OCI-LY7 (cell line): Measurements from ENCODE around the gene UFL1. TPM values are rescaled to one million over a fixed set of nuclear protein-coding genes. Genes with fewer than 3 reads are reported as not detected.
"Not testable (repeated sequence)": the region's sequence is repeated elsewhere in the genome, so short reads cannot be mapped to it uniquely, and the experiment has no call there.

Experiments
- Bru-seq: library from RNA; stranded (reverse); fragments of 400-500 nt; gene quantifications from one replicate; lab custom pipeline; 2021; lab: Mats Ljungman, UMichigan
- BruChase-seq, 2 experiments: library from RNA; stranded (reverse); fragments of 400-500 nt; gene quantifications; one replicate each; lab custom pipeline; 2021; lab: Mats Ljungman, UMichigan
- BruUV-seq: library from RNA; stranded (reverse); fragments of 400-500 nt; replicated peaks from 2 replicates; lab custom pipeline; 2021; lab: Mats Ljungman, UMichigan
- CTCF ChIA-PET: fragments of 300-600 bp; sonication (Branson Sonifier 250); formaldehyde crosslinking; loops from one replicate; lab custom pipeline; 2022; ENCODE audit warnings: antibody characterized with exemption; ENCODE audit not compliant: unreplicated experiment; lab: Charles Lee
- POLR2A ChIA-PET: fragments of 300-600 bp; sonication (Branson Sonifier 250); formaldehyde crosslinking; loops from one replicate; lab custom pipeline; 2022; ENCODE audit warnings: antibody characterized with exemption; lab: Charles Lee
- DNase-seq: peaks from one replicate; pipeline ENCODE4 v3.0.0-alpha.2; 2015; ENCODE audit warnings: low spot score
- H2AFZ ChIP-seq: fragments of 200-600 bp; sonication (generic), shearing (Covaris generic); 2 replicates; pipeline ENCODE4 v1.6.1; 2014; ENCODE audit warnings: mild to moderate bottlenecking, antibody characterized with exemption, low read length, moderate library complexity
- H3K27ac ChIP-seq: fragments of 200-600 bp; sonication (generic); 2 replicates; pipeline ENCODE4 v1.5.1; 2014; ENCODE audit warnings: mixed run types, low read depth, mild to moderate bottlenecking, moderate library complexity, low read length, inconsistent platforms; ENCODE audit not compliant: poor library complexity, severe bottlenecking
- H3K36me3 ChIP-seq: fragments of 200-600 bp; sonication (generic); 2 replicates; pipeline ENCODE4 v1.6.1; 2014; ENCODE audit warnings: mild to moderate bottlenecking, antibody characterized with exemption, low read length, moderate library complexity, mixed read lengths; ENCODE audit not compliant: insufficient read depth
- H3K4me1 ChIP-seq: fragments of 200-600 bp; sonication (generic); 2 replicates; pipeline ENCODE4 v1.5.1; 2014; ENCODE audit warnings: mild to moderate bottlenecking, low read length; ENCODE audit not compliant: insufficient read depth, poor library complexity, severe bottlenecking
- H3K4me2 ChIP-seq: fragments of 200-600 bp; sonication (generic); 2 replicates; pipeline ENCODE4 v1.6.1; 2014; ENCODE audit warnings: mild to moderate bottlenecking, low read length
- H3K4me3 ChIP-seq: fragments of 200-600 bp; sonication (generic); 2 replicates; pipeline ENCODE4 v1.5.1; 2014; ENCODE audit warnings: mild to moderate bottlenecking, low read depth, low read length; ENCODE audit not compliant: poor library complexity, severe bottlenecking
- H3K79me2 ChIP-seq: fragments of 200-600 bp; sonication (generic); 2 replicates; pipeline ENCODE4 v1.6.1; 2016; ENCODE audit warnings: low read depth, mild to moderate bottlenecking, low read length, moderate library complexity, mixed read lengths; ENCODE audit not compliant: insufficient read depth
- H3K9me2 ChIP-seq: fragments of 200-600 bp; sonication (generic); 2 replicates; pipeline ENCODE4 v1.6.1; 2016; ENCODE audit warnings: mild to moderate bottlenecking, low read length, mixed read lengths; ENCODE audit not compliant: insufficient read depth
- H3K9me3 ChIP-seq: fragments of 200-600 bp; sonication (generic); 2 replicates; pipeline ENCODE4 v1.6.1; 2014; ENCODE audit warnings: mild to moderate bottlenecking, mixed run types, low read length, mixed read lengths
- H4K20me1 ChIP-seq: fragments of 200-600 bp; sonication (generic); 2 replicates; pipeline ENCODE4 v1.6.1; 2014; ENCODE audit warnings: mild to moderate bottlenecking, antibody characterized with exemption, low read length, moderate library complexity, mixed read lengths; ENCODE audit not compliant: insufficient read depth
- CTCF ChIP-seq: fragments of 200-600 bp; sonication (generic); conservative IDR thresholded peaks from 2 replicates; pipeline ENCODE4 v1.5.1; 2014; ENCODE audit warnings: mild to moderate bottlenecking, antibody characterized with exemption, low read length, moderate library complexity, mixed read lengths
- EZH2phosphoT487 ChIP-seq: fragments of 200-600 bp; sonication (generic); IDR thresholded peaks from 2 replicates; pipeline ENCODE4 v1.6.1; 2018; ENCODE audit warnings: low read depth, borderline replicate concordance, mild to moderate bottlenecking, mixed run types, antibody characterized with exemption, low read length, moderate library complexity, mixed read lengths
- intact Hi-C: fragments of 100-400 bp; cut with micrococcal nuclease; formaldehyde crosslinking; loops from one replicate; pipeline ENCODE4 v1.10.0; 2022; ENCODE audit not compliant: unreplicated experiment
- long read RNA-seq: library from polyadenylated mRNA; stranded (forward); transcript quantifications from one replicate; pipeline ENCODE4 v2.0.0, GENCODE V29; 2022
- total RNA-seq, 2 experiments: library from RNA; depleted of rRNA in 1 of 2; stranded (reverse); fragments of >200 nt in 1 of 2; shearing (Covaris generic) in 1 of 2; gene quantifications; 2 replicates each; pipeline ENCODE4 v1.2.3, GENCODE V29; 2014 to 2022

UFL1 gene
- 14.1 and 15.5 TPM in 2 replicates for total RNA-seq (2014; rRNA removed; shearing (Covaris generic))
- total RNA-seq (2022) = 38.0 and 39.0 TPM in 2 replicates
- Bru-seq, nascent RNA = percentile 92 among the genes with signal in this experiment
- percentile 70 among the genes with signal in this experiment for BruChase-seq, experiment 1, labeled RNA remaining after a 6-hour chase
- percentile 88 among the genes with signal in this experiment for BruChase-seq, experiment 2, labeled RNA remaining after a 2-hour chase
- long read RNA-seq, full-length matches to known transcripts = 70 of 104 reads
- long read RNA-seq, partial matches to known transcripts = 20 of 104 reads
- long read RNA-seq, other reads (novel, unspliced or antisense) = 14 of 104 reads

GRCh38 chr6:96521644-96522464 is at the start of gene UFL1:
TSS of gene UFL1 (plus strand) at chr6:96521806. CDS start at chr6:96521874, 68 bp downstream.
- Histone ChIP-seq H3K27ac (peak within 1 kb of the TSS; percentile 84), H3K79me2 (peaks cover 36% of the 10 kb centered on the region; the same call in 1 of the 2 replicates), H3K4me2 (peak within 1 kb of the TSS; percentile 75), H3K9me3 (no peaks in the 10 kb centered on the region), H3K4me3 (peak within 1 kb of the TSS; percentile 90), H3K36me3 (peaks cover 25% of the 10 kb centered on the region), H4K20me1 (no peaks in the 10 kb centered on the region), H2AFZ (peak within 1 kb of the TSS; percentile 97), H3K9me2 (no peaks in the 10 kb centered on the region), H3K4me1 (peaks cover 24% of the 10 kb centered on the region)
- DNase-seq = peak; percentile 95
- intact Hi-C loops = loop anchor here (1.0 to 10.0 kb wide), 6 partner anchors 89 to 945 kb away; partner anchors contain the start of genes GPR63, MANEA, MMS22L and NDUFAF4
- BruUV-seq = no TSS peak
- CTCF ChIA-PET = no interaction called here
- TF ChIP-seq EZH2phosphoT487 (no peak), CTCF (no peak)
- POLR2A ChIA-PET = interaction anchor here (0.6 to 1.7 kb wide), 11 partner anchors 10 to 512 kb away, joined by 3 to 13 read pairs (median 3); no protein-coding TSS in a partner anchor

DNA sequence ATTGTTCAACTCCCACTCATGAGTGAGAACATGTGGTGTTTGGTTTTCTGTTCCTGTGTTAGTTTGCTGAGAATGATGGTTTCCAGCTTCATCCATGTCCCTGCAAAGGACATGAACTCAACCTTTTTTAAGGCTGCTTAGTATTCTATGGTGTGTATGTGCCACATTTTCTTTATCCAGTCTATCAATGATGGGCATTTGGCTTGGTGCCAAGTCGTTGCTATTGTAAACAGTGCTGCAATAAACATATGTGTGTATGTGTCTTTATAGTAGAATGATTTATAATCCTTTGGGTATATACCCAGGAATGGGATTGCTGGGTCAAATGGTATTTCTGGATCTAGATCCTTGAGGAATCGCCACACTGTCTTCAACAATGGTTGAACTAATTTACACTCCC is 49.3 kb upstream of the UFL1 start:
- H3K27ac ChIP-seq, H3K4me3 ChIP-seq, H3K36me3 ChIP-seq, H3K9me2 ChIP-seq, H3K79me2 ChIP-seq, DNase-seq, POLR2A ChIA-PET, CTCF ChIA-PET, H4K20me1 ChIP-seq, BruUV-seq, H3K4me2 ChIP-seq, intact Hi-C loops, H2AFZ ChIP-seq, H3K4me1 ChIP-seq, H3K9me3 ChIP-seq: not testable (repeated sequence)

- CTCF ChIA-PET = no interaction called here
- Histone ChIP-seq H3K4me3 (no peak overlapping the region), H3K79me2 (no peaks in the 10 kb centered on the region), H3K27ac (no peak overlapping the region), H4K20me1 (no peaks in the 10 kb centered on the region), H3K4me2 (no peak overlapping the region), H3K4me1 (no peaks in the 10 kb centered on the region), H3K36me3 (no peaks in the 10 kb centered on the region), H2AFZ (no peak overlapping the region), H3K9me3 (no peaks in the 10 kb centered on the region), H3K9me2 (no peaks in the 10 kb centered on the region)
- BruUV-seq = no TSS peak
- POLR2A ChIA-PET = no interaction called here
- intact Hi-C loops = no loop called here
- TF ChIP-seq CTCF (no peak), EZH2phosphoT487 (no peak)
- DNase-seq = no peak
These were observed 42.9 kb upstream of the UFL1 start for GRCh38 chr6:96478695-96479094.
